GM12878 (cell line): ENCODE results near the gene TSHZ2. TPM values are rescaled to one million over a fixed set of nuclear protein-coding genes. Genes with fewer than 3 reads are reported as not detected.

Experiments
- ATAC-seq: fragments of 200-7000 bp; cut with Tn5 transposase; 3 replicates; pipeline ENCODE4 v1.9.1; 2020; ENCODE audit warnings: mild to moderate bottlenecking, moderate library complexity
- BruUV-seq: library from RNA; stranded (reverse); fragments of 400-500 nt; replicated peaks from 2 replicates; lab custom pipeline; 2021; lab: Mats Ljungman, UMichigan
- CTCF ChIA-PET: fragments of 300-600 bp; sonication (Branson Sonifier 250); formaldehyde crosslinking; extraction: SDS; loops from one replicate; lab custom pipeline; 2021; ENCODE audit warnings: inconsistent platforms; lab: Yijun Ruan, JAX
- POLR2A ChIA-PET: fragments of 350-600 bp; formaldehyde crosslinking; extraction: SDS; loops from one replicate; lab custom pipeline; 2021; ENCODE audit warnings: inconsistent platforms; lab: Charles Lee
- RAD21 ChIA-PET: fragments of 300-600 bp; sonication (Branson Sonifier 250); formaldehyde crosslinking; loops from one replicate; lab custom pipeline; 2023; ENCODE audit warnings: antibody characterized with exemption; ENCODE audit not compliant: unreplicated experiment; lab: Charles Lee
- SMC1A ChIA-PET: fragments of 300-600 bp; sonication (Branson Sonifier 250); formaldehyde crosslinking; loops from one replicate; lab custom pipeline; 2023; ENCODE audit not compliant: unreplicated experiment, uncharacterized antibody; lab: Charles Lee
- DNase-seq: peaks from one replicate; pipeline ENCODE4 v3.0.0-alpha.2; 2011; ENCODE audit warnings: low read depth, low spot score
- FAIRE-seq: peaks from 3 replicates; lab custom pipeline; 2011; peaks lifted over from hg19 to GRCh38; lab: Jason Lieb, UNC
- H2AFZ ChIP-seq: 2 replicates; pipeline ENCODE4 v1.6.0; 2011; ENCODE audit warnings: low read depth, low read length, control low read depth; ENCODE audit not compliant: control insufficient read depth
- H3K27ac ChIP-seq: 2 replicates; pipeline ENCODE4 v1.5.1; 2011; ENCODE audit warnings: control low read depth; ENCODE audit not compliant: control insufficient read depth, insufficient read depth
- H3K27me3 ChIP-seq, 2 experiments: replicated peaks in 1 of 2; 2 replicates each; pipeline versions ENCODE4 v1.6.0 to v1.6.1; 2011; ENCODE audit warnings: low read length in 1 of 2; ENCODE audit not compliant: control insufficient read depth in 2 of 2, insufficient read depth in 2 of 2
- H3K36me3 ChIP-seq, 2 experiments: 2 replicates each; pipeline ENCODE4 v1.5.1; 2011; ENCODE audit warnings: low read length in 1 of 2; ENCODE audit not compliant: control insufficient read depth in 2 of 2, insufficient read depth in 2 of 2
- H3K4me1 ChIP-seq: 2 replicates; pipeline ENCODE4 v1.6.1; 2011; ENCODE audit warnings: mild to moderate bottlenecking, low read length, moderate library complexity, mixed read lengths; ENCODE audit not compliant: control insufficient read depth, insufficient read depth
- H3K4me2 ChIP-seq: 2 replicates; pipeline ENCODE4 v1.6.0; 2011; ENCODE audit warnings: control low read depth; ENCODE audit not compliant: control insufficient read depth, insufficient read depth
- H3K4me3 ChIP-seq: fragments of 200-600 bp; sonication (generic); 2 replicates; pipeline ENCODE4 v1.5.1; 2016
- H3K79me2 ChIP-seq: 2 replicates; pipeline ENCODE4 v1.6.0; 2011; ENCODE audit warnings: low read length; ENCODE audit not compliant: control insufficient read depth, insufficient read depth
- H3K9ac ChIP-seq: 2 replicates; pipeline ENCODE4 v1.8.0; 2011; ENCODE audit warnings: low read length, control low read depth, mixed read lengths; ENCODE audit not compliant: control insufficient read depth, insufficient read depth
- H3K9me3 ChIP-seq: replicated peaks from 3 replicates; pipeline ENCODE4 v1.5.1; 2011; ENCODE audit warnings: mild to moderate bottlenecking, low read length; ENCODE audit not compliant: control insufficient read depth, insufficient read depth
- H4K20me1 ChIP-seq: 2 replicates; pipeline ENCODE4 v1.6.0; 2011; ENCODE audit not compliant: control insufficient read depth, insufficient read depth
- BCLAF1 ChIP-seq: fragments of 450-650 bp; IDR thresholded peaks from 2 replicates; pipeline ENCODE4 v1.6.1; 2017; ENCODE audit warnings: antibody characterized with exemption, mild to moderate bottlenecking, moderate library complexity
- BHLHE40 ChIP-seq, 2 experiments: fragments of 450-650 bp in 1 of 2; IDR thresholded peaks; 2 replicates each; pipeline ENCODE4 v1.6.1; 2011 to 2017; ENCODE audit warnings: low read depth in 2 of 2, borderline replicate concordance in 1 of 2, improper control_type of control experiment in 1 of 2, low read length in 1 of 2, mild to moderate bottlenecking in 1 of 2
- CHD2 ChIP-seq: IDR thresholded peaks from 2 replicates; pipeline ENCODE4 v1.6.1; 2011; ENCODE audit warnings: low read depth, low read length, improper control_type of control experiment, borderline replicate concordance
- CUX1 ChIP-seq: IDR thresholded peaks from 2 replicates; pipeline ENCODE4 v1.6.1; 2012; ENCODE audit warnings: improper control_type of control experiment, low read depth, low read length; ENCODE audit not compliant: insufficient replicate concordance
- DPF2 ChIP-seq: fragments of 450-650 bp; IDR thresholded peaks from 2 replicates; pipeline ENCODE4 v1.6.1; 2017; ENCODE audit warnings: mild to moderate bottlenecking
- ETV6 ChIP-seq, 2 experiments: fragments of 450-650 bp in 1 of 2; IDR thresholded peaks in 1 of 2; conservative IDR thresholded peaks in 1 of 2; 2 replicates each; pipeline ENCODE4 v1.6.1; 2014; ENCODE audit warnings: antibody characterized with exemption in 1 of 2, borderline replicate concordance in 1 of 2, low read depth in 1 of 2, mild to moderate bottlenecking in 1 of 2, moderate library complexity in 1 of 2
- GABPA ChIP-seq: IDR thresholded peaks from 2 replicates; pipeline ENCODE4 v1.6.1; 2014; ENCODE audit warnings: antibody characterized with exemption, low read depth, mild to moderate bottlenecking, inconsistent platforms
- MAX ChIP-seq: IDR thresholded peaks from 2 replicates; pipeline ENCODE4 v1.6.1; 2012; ENCODE audit warnings: low read depth, low read length, improper control_type of control experiment
- MEF2A ChIP-seq: IDR thresholded peaks from 2 replicates; pipeline ENCODE4 v1.6.1; 2011; ENCODE audit warnings: low read depth, mild to moderate bottlenecking, low read length, moderate library complexity; ENCODE audit not compliant: insufficient read depth
- PAX5 ChIP-seq: IDR thresholded peaks from 2 replicates; pipeline ENCODE4 v1.6.1; 2011; ENCODE audit warnings: low read depth, low read length, borderline replicate concordance
- SMARCA5 ChIP-seq: fragments of 450-650 bp; IDR thresholded peaks from 2 replicates; pipeline ENCODE4 v1.6.1; 2017; ENCODE audit warnings: mild to moderate bottlenecking
- TAF1 ChIP-seq: IDR thresholded peaks from 2 replicates; pipeline ENCODE4 v1.6.1; 2011; ENCODE audit warnings: mild to moderate bottlenecking, low read depth, low read length, borderline replicate concordance
- TCF7 ChIP-seq: IDR thresholded peaks from 2 replicates; pipeline ENCODE4 v1.6.1; 2014; ENCODE audit warnings: antibody characterized with exemption, borderline replicate concordance
- ZNF207 ChIP-seq: fragments of 450-650 bp; IDR thresholded peaks from 2 replicates; pipeline ENCODE4 v1.6.1; 2014; ENCODE audit warnings: antibody characterized with exemption, mild to moderate bottlenecking, borderline replicate concordance
- ZNF217 ChIP-seq: fragments of 450-650 bp; IDR thresholded peaks from 2 replicates; pipeline ENCODE4 v1.6.1; 2017; ENCODE audit warnings: antibody characterized with exemption, mild to moderate bottlenecking
- WGBS: methylation state at CpG from one replicate; pipeline ENCODE4 v1.1.6; 2016; ENCODE audit warnings: low lambda C conversion rate; ENCODE audit not compliant: insufficient replicate concordance, insufficient coverage; ENCODE audit errors: missing lambda C conversion rate; 5-methylcytosine and 5-hydroxymethylcytosine counted together
- in situ Hi-C: fragments of 300-500 bp; cut with MboI; formaldehyde crosslinking; loops from 9 replicates; pipeline ENCODE4 v1.14.3; 2018; ENCODE audit warnings: mixed read lengths
- intact Hi-C: fragments of 100-400 bp; cut with micrococcal nuclease; formaldehyde crosslinking; loops from one replicate; pipeline ENCODE4 v1.14.2; 2022; ENCODE audit not compliant: unreplicated experiment
- polyA plus RNA-seq, 11 experiments: library from polyadenylated mRNA; depleted of rRNA in 4 of 11; unstranded in 6 of 11; stranded (reverse) in 5 of 11; fragments of >200 nt; fragmentation: Nextera tagmentation in 4 of 11; fragmentation: Illumina TruSeq in 1 of 11; extraction: Ambion mirVana in 4 of 11; extraction: Trizol in 1 of 11; gene quantifications; 1 replicate in 1 of 11; 2 replicates in 10 of 11; pipeline versions ENCODE4 v1.2.1 to v1.2.3, GENCODE V29; 2011 to 2016; ENCODE audit warnings: inconsistent platforms in 2 of 11, missing spikeins in 2 of 11, low read depth in 1 of 11
- total RNA-seq, 4 experiments: library from RNA; depleted of rRNA in 3 of 4; stranded (reverse); fragments of >200 nt in 3 of 4; fragmentation: Illumina TruSeq in 1 of 4; extraction: Trizol in 1 of 4; gene quantifications; 2 replicates each; pipeline versions ENCODE4 v1.2.1 to v1.2.3, GENCODE V29; 2013 to 2021

The TSHZ2 gene
- total and polyA plus RNA-seq, 10 of the 15 experiments (the other 5 are each of a cell fraction or from before 2014, with no cell fraction given) = 0.01 to 0.86 (median 0.13) TPM; not detected in 2

- TF ChIP-seq TAF1 (no peak), ZNF207 (no peak), ETV6 (conservative IDR thresholded peaks at IDR 0.05 in 1 of 2, IDR thresholded peaks at IDR 0.05 in 1 of 2; ENCODE audit: borderline replicate concordance in 1 of 2, low read depth in 1 of 2) (no peak), GABPA (no peak), MEF2A (no peak)
Observed at GRCh38 chr20:53284256-53284655, 312.1 kb downstream of the TSHZ2 start (continued).

- FAIRE-seq = no peak
- H3K79me2 ChIP-seq = no peaks in the 10 kb centered on the region
- H3K4me2 ChIP-seq = no peak overlapping the region
- DNase-seq = no peak
- H4K20me1 ChIP-seq = no peaks in the 10 kb centered on the region
- BruUV-seq = no TSS peak
- in situ Hi-C loops = no loop called here
- no peak overlapping the region for H3K27ac ChIP-seq
- no peaks in the 10 kb centered on the region for H3K36me3 ChIP-seq
- intact Hi-C loops = no loop called here
- ChIA-PET CTCF (interaction anchor here (0.8 to 1.5 kb wide), 2 partner anchors 10 to 20 kb away, joined by 3 to 4 read pairs; no protein-coding TSS in a partner anchor), SMC1A (no interaction called here), RAD21 (no interaction called here), POLR2A (no interaction called here)
- H3K9me3 ChIP-seq = no peaks in the 10 kb centered on the region
- no peak overlapping the region for H3K9ac ChIP-seq
- WGBS = 35% methylated on average over 11 of the region's 11 CpGs
- no peak overlapping the region for H2AFZ ChIP-seq
- no peak for ATAC-seq
- no peak overlapping the region for H3K4me3 ChIP-seq
- peaks cover 3 to 5% of the 10 kb centered on the region in 2 experiments; a peak in 3 of 4 replicates for H3K27me3 ChIP-seq
- H3K4me1 ChIP-seq = no peaks in the 10 kb centered on the region
- TF ChIP-seq DPF2 (no peak), BCLAF1 (no peak), CHD2 (no peak), CUX1 (no peak), MAX (no peak), TCF7 (no peak), ZNF217 (no peak), PAX5 (no peak), BHLHE40 (IDR thresholded peaks at IDR 0.05; ENCODE audit: borderline replicate concordance in 1 of 2, low read depth in 2 of 2, low read length in 1 of 2) (no peak), SMARCA5 (no peak)
Observed at GRCh38 chr20:53284696-53285095, 312.5 kb downstream of the TSHZ2 start.
